ENCODE data around the gene XYLT2.

Gene XYLT2

DNA sequence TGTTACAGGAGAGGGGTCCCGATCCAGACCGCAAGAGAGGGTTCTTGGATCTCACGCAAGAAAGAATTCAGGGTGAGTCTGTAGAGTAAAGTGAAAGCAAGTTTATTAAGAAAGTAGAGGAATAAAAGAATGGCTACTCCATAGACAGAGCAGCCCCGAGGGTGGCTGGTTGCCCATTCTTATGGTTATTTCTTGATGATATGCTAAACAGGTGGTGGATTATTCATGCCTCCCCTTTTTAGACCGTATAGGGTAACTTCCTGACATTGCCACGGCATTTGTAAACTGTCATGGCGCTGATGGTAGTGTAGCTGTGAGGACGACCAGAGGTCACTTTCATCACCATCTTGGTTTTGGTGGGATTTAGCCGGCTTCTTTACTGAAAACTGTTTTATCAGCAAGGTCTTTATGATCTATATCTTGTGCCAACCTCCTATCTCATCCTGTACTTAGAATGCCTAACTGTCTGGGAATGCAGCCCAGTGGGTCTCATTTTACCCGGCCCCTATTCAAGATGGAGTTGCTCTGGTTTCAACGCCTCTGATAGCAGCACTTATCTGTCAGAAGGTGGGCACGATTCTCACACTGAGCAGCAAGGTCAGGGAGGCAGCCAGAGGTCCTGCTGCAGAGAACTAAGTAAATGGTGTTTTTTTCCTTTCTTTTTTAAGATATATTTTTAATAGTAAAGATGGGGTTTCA lies 26.5 kb upstream of the XYLT2 start:
- H3K4me3 ChIP-seq (ENCODE audit: low read length in 2 of 2) = no peak overlapping the region
- H3K27me3 ChIP-seq (ENCODE audit: control insufficient read depth in 1 of 2, insufficient read depth in 2 of 2, low read length in 2 of 2) = no peaks in the 10 kb centered on the region
- H3K36me3 ChIP-seq (ENCODE audit: control insufficient read depth in 2 of 2, insufficient read depth in 2 of 2, low read length in 2 of 2) = no peaks in the 10 kb centered on the region
- no peak overlapping the region for H3K27ac ChIP-seq (ENCODE audit: low read length)
- no peak overlapping the region for H3K9ac ChIP-seq (ENCODE audit: low read length in 2 of 2)
- H3K4me1 ChIP-seq (ENCODE audit: control insufficient read depth, insufficient read depth, low read length) = no peaks in the 10 kb centered on the region
- no peaks in the 10 kb centered on the region for H3K9me3 ChIP-seq (ENCODE audit: control insufficient read depth in 2 of 2, low read length in 2 of 2)

DNA sequence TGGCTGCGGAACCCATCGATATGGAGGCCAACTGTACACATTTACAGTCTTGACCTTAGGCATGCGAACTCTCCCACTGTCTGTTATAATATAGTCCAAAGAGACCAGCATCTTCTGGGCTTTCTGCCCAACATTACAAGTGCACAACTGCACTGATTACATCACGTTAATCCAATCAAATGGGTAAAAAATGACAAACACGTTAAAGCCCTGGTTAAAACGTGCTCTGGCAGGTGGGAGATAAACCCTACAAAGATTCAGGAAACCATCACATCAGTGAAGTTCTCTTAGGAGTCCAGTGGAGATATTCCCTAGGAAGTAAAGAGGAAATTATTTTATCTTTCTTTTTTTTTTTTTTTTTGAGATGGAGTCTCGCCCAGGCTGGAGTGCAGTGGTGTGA lies 23.7 kb upstream of the XYLT2 start:
- H3K9me3 ChIP-seq (ENCODE audit: control insufficient read depth in 2 of 2, low read length in 2 of 2) = no peaks in the 10 kb centered on the region
- H3K27me3 ChIP-seq (ENCODE audit: control insufficient read depth in 1 of 2, insufficient read depth in 2 of 2, low read length in 2 of 2) = no peaks in the 10 kb centered on the region
- H3K27ac ChIP-seq (ENCODE audit: low read length) = no peak overlapping the region
- no peak overlapping the region for H3K4me3 ChIP-seq (ENCODE audit: low read length in 2 of 2)
- H3K4me1 ChIP-seq (ENCODE audit: control insufficient read depth, insufficient read depth, low read length) = no peaks in the 10 kb centered on the region
- no peak overlapping the region for H3K9ac ChIP-seq (ENCODE audit: low read length in 2 of 2)
- no peaks in the 10 kb centered on the region for H3K36me3 ChIP-seq (ENCODE audit: control insufficient read depth in 2 of 2, insufficient read depth in 2 of 2, low read length in 2 of 2)

GRCh38 chr17:50323060-50323459 lies 22.9 kb upstream of the XYLT2 start:
- Histone ChIP-seq H3K27me3 (ENCODE audit: control insufficient read depth in 1 of 2, insufficient read depth in 2 of 2, low read length in 2 of 2) (no peaks in the 10 kb centered on the region), H3K4me1 (ENCODE audit: control insufficient read depth, insufficient read depth, low read length) (no peaks in the 10 kb centered on the region), H3K36me3 (ENCODE audit: control insufficient read depth in 2 of 2, insufficient read depth in 2 of 2, low read length in 2 of 2) (no peaks in the 10 kb centered on the region), H3K9ac (ENCODE audit: low read length in 2 of 2) (no peak overlapping the region), H3K27ac (ENCODE audit: low read length) (no peak overlapping the region), H3K4me3 (ENCODE audit: low read length in 2 of 2) (no peak overlapping the region), H3K9me3 (ENCODE audit: control insufficient read depth in 2 of 2, low read length in 2 of 2) (no peaks in the 10 kb centered on the region)

DNA sequence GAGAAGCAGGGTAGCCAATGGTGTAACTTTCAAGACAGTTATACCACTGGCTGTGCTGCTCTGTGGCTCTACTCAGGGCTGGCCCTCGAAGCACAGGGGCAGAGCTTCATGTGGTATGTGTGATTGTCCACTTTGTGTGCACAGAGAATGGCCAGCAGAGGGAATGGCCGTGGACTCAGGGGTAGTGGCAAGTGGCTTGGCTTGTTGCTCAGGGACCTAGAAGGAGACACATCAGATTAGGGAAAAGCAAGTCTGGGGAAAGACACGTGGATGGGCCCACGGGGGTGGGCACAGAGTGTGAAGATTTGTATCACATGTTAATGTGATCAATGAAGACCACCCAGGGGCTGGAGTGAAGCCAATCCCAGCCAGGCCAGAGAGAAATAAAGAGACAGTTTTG lies 20.0 kb upstream of the XYLT2 start:
- Histone ChIP-seq H3K4me1 (ENCODE audit: control insufficient read depth, insufficient read depth, low read length) (no peaks in the 10 kb centered on the region), H3K36me3 (ENCODE audit: control insufficient read depth in 2 of 2, insufficient read depth in 2 of 2, low read length in 2 of 2) (no peaks in the 10 kb centered on the region), H3K27ac (ENCODE audit: low read length) (no peak overlapping the region), H3K9me3 (ENCODE audit: control insufficient read depth in 2 of 2, low read length in 2 of 2) (no peaks in the 10 kb centered on the region), H3K9ac (ENCODE audit: low read length in 2 of 2) (no peak overlapping the region), H3K27me3 (ENCODE audit: control insufficient read depth in 1 of 2, insufficient read depth in 2 of 2, low read length in 2 of 2) (no peaks in the 10 kb centered on the region), H3K4me3 (ENCODE audit: low read length in 2 of 2) (no peak overlapping the region)

GRCh38 chr17:50326831-50327364 lies 19.0 kb upstream of the XYLT2 start:
- Histone ChIP-seq H3K36me3 (ENCODE audit: control insufficient read depth in 2 of 2, insufficient read depth in 2 of 2, low read length in 2 of 2) (no peaks in the 10 kb centered on the region), H3K4me1 (ENCODE audit: control insufficient read depth, insufficient read depth, low read length) (no peaks in the 10 kb centered on the region), H3K4me3 (ENCODE audit: low read length in 2 of 2) (no peak overlapping the region), H3K9me3 (ENCODE audit: control insufficient read depth in 2 of 2, low read length in 2 of 2) (no peaks in the 10 kb centered on the region), H3K27ac (ENCODE audit: low read length) (no peak overlapping the region), H3K9ac (ENCODE audit: low read length in 2 of 2) (no peak overlapping the region), H3K27me3 (ENCODE audit: control insufficient read depth in 1 of 2, insufficient read depth in 2 of 2, low read length in 2 of 2) (no peaks in the 10 kb centered on the region)

GRCh38 chr17:50328363-50329325 lies 17.3 kb upstream of the XYLT2 start:
- Histone ChIP-seq H3K4me1 (ENCODE audit: control insufficient read depth, insufficient read depth, low read length) (no peaks in the 10 kb centered on the region), H3K4me3 (ENCODE audit: low read length in 2 of 2) (no peak overlapping the region), H3K27ac (ENCODE audit: low read length) (no peak overlapping the region), H3K36me3 (ENCODE audit: control insufficient read depth in 2 of 2, insufficient read depth in 2 of 2, low read length in 2 of 2) (no peaks in the 10 kb centered on the region), H3K9me3 (ENCODE audit: control insufficient read depth in 2 of 2, low read length in 2 of 2) (no peaks in the 10 kb centered on the region), H3K9ac (ENCODE audit: low read length in 2 of 2) (no peak overlapping the region), H3K27me3 (ENCODE audit: control insufficient read depth in 1 of 2, insufficient read depth in 2 of 2, low read length in 2 of 2) (no peaks in the 10 kb centered on the region)

DNA sequence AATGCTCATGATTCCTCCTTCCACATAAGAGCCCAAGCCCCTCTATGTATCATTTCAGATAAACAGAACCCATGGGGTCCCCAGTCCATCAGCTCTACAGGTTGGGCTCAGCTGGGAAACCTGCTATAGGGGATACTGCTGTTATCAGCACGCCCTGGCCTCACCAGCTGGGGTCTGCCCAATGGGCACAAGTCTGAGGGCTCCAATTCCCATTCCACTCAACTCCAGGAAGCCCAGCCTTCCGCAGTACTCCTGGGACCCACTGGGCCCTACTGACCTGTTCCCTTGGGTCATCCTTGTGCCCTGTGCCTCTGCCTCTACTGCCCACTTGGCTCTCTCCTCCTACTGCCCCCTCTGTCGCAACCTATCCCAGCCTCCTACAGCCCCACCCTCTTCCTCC lies 16.2 kb upstream of the XYLT2 start:
- H3K27ac ChIP-seq (ENCODE audit: low read length) = no peak overlapping the region
- H3K4me3 ChIP-seq (ENCODE audit: low read length in 2 of 2) = no peak overlapping the region
- H3K9ac ChIP-seq (ENCODE audit: low read length in 2 of 2) = no peak overlapping the region
- H3K27me3 ChIP-seq (ENCODE audit: control insufficient read depth in 1 of 2, insufficient read depth in 2 of 2, low read length in 2 of 2) = no peaks in the 10 kb centered on the region
- H3K36me3 ChIP-seq (ENCODE audit: control insufficient read depth in 2 of 2, insufficient read depth in 2 of 2, low read length in 2 of 2) = no peaks in the 10 kb centered on the region
- no peaks in the 10 kb centered on the region for H3K9me3 ChIP-seq (ENCODE audit: control insufficient read depth in 2 of 2, low read length in 2 of 2)
- no peaks in the 10 kb centered on the region for H3K4me1 ChIP-seq (ENCODE audit: control insufficient read depth, insufficient read depth, low read length)

GRCh38 chr17:50330151-50330775 lies 15.7 kb upstream of the XYLT2 start:
- Histone ChIP-seq H3K4me3 (ENCODE audit: low read length in 2 of 2) (no peak overlapping the region), H3K4me1 (ENCODE audit: control insufficient read depth, insufficient read depth, low read length) (no peaks in the 10 kb centered on the region), H3K27me3 (ENCODE audit: control insufficient read depth in 1 of 2, insufficient read depth in 2 of 2, low read length in 2 of 2) (no peaks in the 10 kb centered on the region), H3K9ac (ENCODE audit: low read length in 2 of 2) (no peak overlapping the region), H3K9me3 (ENCODE audit: control insufficient read depth in 2 of 2, low read length in 2 of 2) (no peaks in the 10 kb centered on the region), H3K27ac (ENCODE audit: low read length) (no peak overlapping the region), H3K36me3 (ENCODE audit: control insufficient read depth in 2 of 2, insufficient read depth in 2 of 2, low read length in 2 of 2) (no peaks in the 10 kb centered on the region)

- H3K9ac ChIP-seq (ENCODE audit: low read length in 2 of 2) = no peak overlapping the region
- H3K4me3 ChIP-seq (ENCODE audit: low read length in 2 of 2) = no peak overlapping the region
- H3K4me1 ChIP-seq (ENCODE audit: control insufficient read depth, insufficient read depth, low read length) = no peaks in the 10 kb centered on the region
- no peaks in the 10 kb centered on the region for H3K9me3 ChIP-seq (ENCODE audit: control insufficient read depth in 2 of 2, low read length in 2 of 2)
- no peaks in the 10 kb centered on the region for H3K36me3 ChIP-seq (ENCODE audit: control insufficient read depth in 2 of 2, insufficient read depth in 2 of 2, low read length in 2 of 2)
- H3K27me3 ChIP-seq (ENCODE audit: control insufficient read depth in 1 of 2, insufficient read depth in 2 of 2, low read length in 2 of 2) = no peaks in the 10 kb centered on the region
- H3K27ac ChIP-seq (ENCODE audit: low read length) = no peak overlapping the region
Observed at GRCh38 chr17:50331085-50331791, 14.7 kb upstream of the XYLT2 start.

GRCh38 chr17:50332196-50332595 lies 13.7 kb upstream of the XYLT2 start:
- H3K36me3 ChIP-seq (ENCODE audit: control insufficient read depth in 2 of 2, insufficient read depth in 2 of 2, low read length in 2 of 2) = no peaks in the 10 kb centered on the region
- H3K9me3 ChIP-seq (ENCODE audit: control insufficient read depth in 2 of 2, low read length in 2 of 2) = no peaks in the 10 kb centered on the region
- no peak overlapping the region for H3K4me3 ChIP-seq (ENCODE audit: low read length in 2 of 2)
- no peaks in the 10 kb centered on the region for H3K4me1 ChIP-seq (ENCODE audit: control insufficient read depth, insufficient read depth, low read length)
- no peak overlapping the region for H3K9ac ChIP-seq (ENCODE audit: low read length in 2 of 2)
- no peaks in the 10 kb centered on the region for H3K27me3 ChIP-seq (ENCODE audit: control insufficient read depth in 1 of 2, insufficient read depth in 2 of 2, low read length in 2 of 2)
- no peak overlapping the region for H3K27ac ChIP-seq (ENCODE audit: low read length)

All from stomach smooth muscle (tissue), 2 donors.